GM19351 (cell line): ENCODE results near the gene SPACA4.

ENCODE experiments used
- ATAC-seq: cut with Tn5 transposase; IDR thresholded peaks from one replicate; pipeline ENCODE4 v1.9.1; 2021; ENCODE audit warnings: mild to moderate bottlenecking, moderate library complexity; ENCODE audit not compliant: unreplicated experiment

SPACA4 gene

GRCh38 chr19:48646722-48647216 lies 40.2 kb downstream of the SPACA4 start:
- no peak for ATAC-seq

GRCh38 chr19:48648134-48648533 lies 41.6 kb downstream of the SPACA4 start:
- no peak for ATAC-seq

GRCh38 chr19:48650974-48651682 lies 44.6 kb downstream of the SPACA4 start:
- ATAC-seq = no peak

- no peak for ATAC-seq
These were observed 45.1 kb downstream of the SPACA4 start for GRCh38 chr19:48651683-48652048.

- no peak for ATAC-seq
These were observed 47.9 kb downstream of the SPACA4 start for GRCh38 chr19:48654299-48655059.

GRCh38 chr19:48656840-48657474 lies 50.4 kb downstream of the SPACA4 start:
- no peak for ATAC-seq
